ENCODE data around the gene STAM.
A peak's percentile ranks its signal among the peaks of the same experiment; 100 is the strongest.

The STAM gene

GRCh38 chr10:17733620-17734019 is 89.7 kb downstream of the STAM start:
- no peak for DNase-seq

GRCh38 chr10:17734432-17735080 is 90.6 kb downstream of the STAM start:
- DNase-seq = no peak

GRCh38 chr10:17735166-17735941 is 91.4 kb downstream of the STAM start:
- DNase-seq = no peak

GRCh38 chr10:17736223-17736622 is 92.3 kb downstream of the STAM start:
- DNase-seq = no peak

GRCh38 chr10:17737027-17737965 is 93.3 kb downstream of the STAM start:
- DNase-seq = no peak

GRCh38 chr10:17740668-17741067 is 96.7 kb downstream of the STAM start:
- no peak for DNase-seq

- peak; percentile 40 to 65 (median 46) for DNase-seq
Measured at GRCh38 chr10:17742918-17743317, 99.0 kb downstream of the STAM start.

- no peak for DNase-seq
Measured at GRCh38 chr10:17743437-17743836, 99.5 kb downstream of the STAM start.

GRCh38 chr10:17744341-17744861 is 100.5 kb downstream of the STAM start:
- no peak for DNase-seq

GRCh38 chr10:17747883-17748550 is 104.1 kb downstream of the STAM start:
- DNase-seq = no peak

GRCh38 chr10:17749890-17750289 is 105.9 kb downstream of the STAM start:
- no peak for DNase-seq

GRCh38 chr10:17751781-17752445 is 108.0 kb downstream of the STAM start, which contains the start of gene TMEM236:
Gene TMEM236, plus strand, starts transcription at chr10:17752201. Its CDS starts 95 bp downstream, at chr10:17752296.
- no peak for DNase-seq

- no peak for DNase-seq
Measured at GRCh38 chr10:17756557-17757217, 112.7 kb downstream of the STAM start.

- DNase-seq = no peak
Measured at GRCh38 chr10:17758200-17758599, 114.2 kb downstream of the STAM start.

- DNase-seq = no peak
Measured at GRCh38 chr10:17758896-17759295, 114.9 kb downstream of the STAM start.

- no peak for DNase-seq
Measured at GRCh38 chr10:17764142-17764541, 120.2 kb downstream of the STAM start.

- no peak for DNase-seq
Measured at GRCh38 chr10:17765602-17766001, 121.7 kb downstream of the STAM start.
